T1000 (cell line): ENCODE measurements around the gene KCNMA1.

Experiments used
- DNase-seq: peaks from one replicate; lab custom pipeline; 2025; ENCODE audit warnings: mixed read lengths; lab: John Stamatoyannopoulos, UW

The KCNMA1 gene

DNA sequence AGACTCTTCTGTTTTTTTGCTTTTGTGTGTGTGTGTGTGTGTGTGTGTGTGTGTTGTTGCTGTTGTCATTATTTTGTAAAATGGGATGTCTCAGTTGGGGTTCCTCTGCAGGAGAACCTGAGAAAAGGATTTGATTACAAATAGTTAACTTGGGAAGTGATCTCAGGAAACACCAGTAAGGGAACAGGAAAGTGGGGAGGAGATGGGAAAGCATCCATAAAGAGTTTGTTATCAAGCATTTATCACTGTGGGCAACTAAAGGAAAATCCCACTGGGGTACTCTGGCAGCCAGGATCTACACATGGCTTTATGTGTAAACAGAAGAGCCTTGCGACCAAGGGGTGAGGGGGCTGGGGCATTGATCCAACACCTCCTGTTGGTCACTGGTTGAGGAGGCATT is 485.4 kb downstream of the KCNMA1 start:
- DNase-seq, result no peak

DNA sequence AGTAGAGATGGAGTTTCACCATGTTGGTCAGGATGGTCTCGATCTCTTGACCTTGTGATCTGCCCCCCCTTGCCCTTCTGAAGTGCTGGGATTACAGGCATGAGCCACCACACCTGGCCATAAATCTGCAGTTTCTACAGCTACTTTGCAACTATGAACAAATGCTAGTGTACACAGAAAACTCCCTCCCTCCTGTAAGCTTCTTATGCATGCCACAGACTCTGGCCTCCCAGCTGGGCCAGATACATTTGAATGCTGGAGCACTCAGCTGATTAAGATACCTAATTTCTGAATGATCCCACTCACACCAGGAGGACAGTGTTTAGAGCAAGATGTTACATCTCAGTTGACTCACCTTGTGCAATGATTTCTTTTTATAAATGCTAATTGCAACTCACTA is 486.2 kb downstream of the KCNMA1 start:
- no peak for DNase-seq

DNA sequence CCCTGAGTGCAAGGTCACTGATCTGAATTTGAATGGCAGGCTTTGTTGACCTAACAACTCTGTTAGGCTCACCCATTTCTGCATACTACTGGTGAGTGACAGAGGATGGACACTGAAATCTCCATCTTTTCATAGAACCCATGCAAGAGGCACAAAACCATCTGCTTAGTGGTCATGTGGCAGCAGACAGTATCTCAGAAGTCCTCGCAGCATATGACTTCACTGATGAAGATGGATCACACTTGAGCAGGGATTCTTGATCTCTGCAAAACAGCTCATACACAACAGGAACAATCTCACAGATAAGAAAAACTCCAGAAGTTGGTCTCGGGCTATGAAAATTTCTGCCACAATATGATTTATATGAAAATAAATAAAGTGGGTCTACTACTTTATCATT is 487.9 kb downstream of the KCNMA1 start:
- DNase-seq, result no peak

DNA sequence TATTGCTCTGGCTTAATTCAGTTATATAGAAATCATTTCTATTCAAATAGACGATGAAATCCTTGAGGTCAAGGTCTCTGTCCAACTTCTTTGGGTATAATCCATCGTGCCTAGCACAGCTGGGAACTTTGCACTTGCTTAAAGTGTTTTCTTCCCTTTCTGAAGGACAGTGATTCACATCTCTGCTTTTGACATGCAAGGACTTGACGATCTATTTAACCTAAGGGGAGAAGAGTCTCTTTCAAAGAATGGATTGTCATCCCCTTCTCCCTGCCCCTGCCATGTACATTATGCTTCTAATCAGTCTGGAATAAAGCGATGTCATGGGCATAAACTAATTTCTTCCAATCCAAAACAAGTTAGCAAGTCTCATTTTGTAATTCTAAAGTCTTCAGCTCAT is 488.6 kb downstream of the KCNMA1 start:
- no peak for DNase-seq

DNA sequence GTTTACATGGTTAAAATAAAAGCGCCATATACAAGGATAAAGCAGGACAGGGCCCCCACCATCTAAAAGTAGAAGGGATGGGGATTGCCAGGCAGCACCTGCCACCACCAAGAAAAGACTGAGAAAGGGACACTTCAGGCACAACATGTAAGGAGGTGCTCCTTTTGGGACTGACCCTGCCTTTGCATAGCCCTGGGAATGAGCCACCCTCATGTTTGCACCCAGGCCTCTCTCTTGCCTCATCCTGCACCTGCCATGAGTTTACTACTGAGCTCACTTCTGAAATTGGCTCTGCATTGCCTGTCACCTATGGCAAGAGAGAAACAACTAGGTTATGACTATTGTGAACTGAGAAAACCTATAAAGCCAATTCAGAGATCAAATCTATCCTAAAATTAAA is 489.7 kb downstream of the KCNMA1 start:
- DNase-seq, result no peak

DNA sequence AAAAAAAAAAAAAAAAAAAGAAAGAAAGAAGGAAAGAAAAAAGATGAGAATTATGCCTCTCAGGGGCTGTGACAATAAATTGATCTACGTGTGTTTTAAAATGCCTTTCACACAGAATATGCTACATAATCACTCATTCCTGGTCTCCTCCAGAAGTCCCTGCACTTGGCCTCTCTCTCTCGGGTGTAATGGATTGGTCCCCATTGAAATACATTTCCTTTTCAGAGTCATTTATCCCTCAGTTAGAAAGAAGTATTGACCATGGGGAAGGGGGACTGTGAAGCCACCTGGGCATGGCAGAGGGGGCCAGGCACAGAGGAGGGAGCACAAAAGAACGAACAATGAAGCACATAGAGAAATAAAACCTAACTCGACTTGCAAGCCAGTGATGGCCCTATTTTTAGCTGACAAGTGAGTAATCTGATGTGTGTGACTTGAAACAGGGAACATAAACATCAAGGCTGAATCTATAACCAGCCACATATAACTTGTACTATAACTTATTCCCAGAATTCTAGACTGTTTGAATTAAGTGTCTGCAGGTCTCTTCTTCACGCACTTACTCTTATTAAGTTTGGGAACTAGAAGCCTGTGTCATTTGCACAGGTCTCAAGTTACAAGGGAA is 490.8 kb downstream of the KCNMA1 start:
- DNase-seq, result no peak

DNA sequence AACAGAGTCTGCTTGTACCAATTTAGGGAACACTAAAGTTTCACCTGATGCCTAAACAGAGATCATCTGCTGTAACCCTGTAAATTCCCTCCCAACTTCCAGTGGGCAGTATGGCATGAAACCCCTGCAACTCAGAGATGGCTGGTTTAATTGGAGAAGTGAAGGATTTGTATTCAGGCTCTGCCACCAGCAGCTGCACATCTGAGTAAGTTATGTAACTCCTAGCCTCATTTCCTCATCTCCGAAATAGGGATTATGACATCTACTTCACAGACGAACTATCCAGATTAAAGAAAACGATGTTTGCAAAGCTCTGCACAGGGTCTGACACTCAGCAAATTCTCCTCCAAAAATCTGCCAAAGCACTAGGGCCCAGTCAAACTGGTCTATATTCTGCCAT is 493.0 kb downstream of the KCNMA1 start:
- no peak for DNase-seq

DNA sequence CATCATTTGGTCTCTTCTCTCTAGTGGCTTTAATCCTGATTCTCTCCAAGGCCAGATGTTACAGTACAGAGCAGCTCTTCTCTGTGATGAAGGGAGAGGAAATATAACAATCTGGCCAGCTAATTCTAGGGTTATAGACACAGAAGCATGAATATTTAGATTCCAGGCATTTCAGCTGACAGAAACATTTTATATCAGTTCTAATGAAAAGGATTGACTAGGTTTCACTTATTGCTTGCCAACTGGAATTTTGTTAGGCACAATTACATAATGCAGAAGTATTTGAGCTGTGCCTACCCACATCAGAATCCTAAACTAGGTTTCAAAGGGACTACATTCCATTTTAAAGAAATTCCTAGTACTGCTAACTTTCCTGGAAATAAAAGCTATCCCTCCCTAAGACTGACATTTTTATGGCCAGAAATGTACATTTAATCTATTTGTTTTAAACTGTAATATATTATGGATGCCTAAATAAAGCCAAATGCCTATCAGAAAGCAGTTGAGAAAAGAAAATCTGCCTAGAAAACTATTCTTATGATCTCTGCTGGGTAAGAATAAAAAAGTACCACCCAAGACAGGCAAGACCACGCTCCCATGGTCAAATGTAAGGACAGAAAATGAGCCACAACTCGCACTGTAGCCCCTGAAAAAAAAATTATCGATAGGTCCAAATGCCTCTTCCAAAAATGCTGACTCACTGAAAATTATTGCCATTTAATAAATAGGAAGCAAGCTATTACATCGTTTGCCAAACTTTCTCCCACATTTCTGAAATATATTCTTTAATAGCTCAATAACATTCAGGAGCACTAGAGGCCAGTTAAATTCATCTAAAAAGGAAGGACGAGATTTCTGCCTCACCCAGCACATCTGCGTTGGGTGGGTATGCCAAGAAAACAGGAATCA is 498.1 kb downstream of the KCNMA1 start:
- DNase-seq, result no peak

DNA sequence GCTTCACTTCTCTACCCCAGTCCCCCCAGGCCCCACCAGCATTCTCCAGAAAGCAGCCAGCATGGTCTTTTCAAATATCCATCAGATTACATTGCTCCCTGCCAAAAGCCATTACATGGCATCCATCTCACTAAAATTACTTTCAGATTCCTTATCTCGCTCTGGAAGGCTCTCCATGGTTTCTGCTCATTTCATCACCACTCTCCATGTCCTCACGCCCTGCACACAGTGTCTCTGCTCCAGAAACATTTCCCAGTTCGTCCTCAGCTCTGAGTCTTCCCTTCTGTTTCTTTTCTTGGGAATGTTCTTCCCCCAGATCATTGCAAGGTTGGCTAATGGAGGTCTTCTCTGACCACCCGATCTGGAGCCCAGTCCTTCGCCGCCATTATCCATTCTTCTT is 499.1 kb downstream of the KCNMA1 start:
- no peak for DNase-seq

DNA sequence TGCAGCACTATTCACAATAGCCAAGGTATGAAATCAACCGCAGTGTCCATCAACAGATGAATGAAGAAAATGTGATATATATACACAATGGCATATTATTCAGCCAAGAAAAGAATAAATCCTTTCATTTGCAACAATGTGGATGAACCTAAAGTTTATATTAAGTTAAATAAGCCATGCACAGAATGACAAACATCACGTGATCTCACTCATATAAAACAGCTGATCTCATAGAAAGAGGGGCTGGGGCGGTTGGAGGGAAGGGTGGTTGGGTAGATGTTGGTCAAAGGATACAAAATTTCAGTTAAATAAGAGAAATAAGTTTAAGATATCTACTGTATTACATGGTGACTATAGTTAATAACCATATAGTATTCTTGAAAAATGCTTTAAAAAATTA is 502.1 kb downstream of the KCNMA1 start:
- no peak for DNase-seq

DNA sequence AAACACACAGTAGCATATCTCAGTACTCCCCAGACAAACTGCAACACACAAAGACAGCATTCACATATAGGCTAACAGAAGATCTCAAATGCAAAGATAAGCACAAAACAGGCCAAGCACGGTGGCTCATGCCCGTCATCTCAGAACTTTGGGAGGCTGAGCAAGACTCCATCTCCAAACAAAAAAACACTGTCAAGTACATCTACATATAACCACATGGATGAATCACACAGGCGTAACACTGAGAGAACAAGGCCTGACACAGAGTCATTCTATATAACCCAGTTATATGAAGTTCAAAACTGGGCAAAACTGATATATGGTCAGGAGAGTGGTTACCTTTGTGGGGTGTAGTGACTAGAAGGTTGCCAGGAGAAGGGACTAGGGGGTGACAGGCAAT is 506.4 kb downstream of the KCNMA1 start:
- DNase-seq, result no peak

DNA sequence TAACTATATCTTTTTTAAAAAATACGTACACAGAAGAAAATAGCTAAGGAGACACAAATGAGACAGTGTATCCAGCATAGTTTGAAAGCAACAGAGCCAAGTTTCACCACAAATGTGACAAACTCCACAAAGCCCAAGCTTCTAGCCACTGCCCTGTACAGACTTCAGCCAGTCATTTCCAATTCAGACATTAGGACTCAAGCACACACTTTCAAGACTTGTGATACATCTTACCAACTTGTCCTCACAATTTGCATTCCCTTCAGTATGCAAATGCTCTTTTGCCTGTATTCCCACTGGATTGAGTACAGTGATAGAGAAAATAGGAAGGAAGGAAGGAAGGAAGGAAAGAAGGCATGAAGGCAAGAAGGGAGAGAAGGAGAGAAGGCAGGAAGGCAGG is 510.4 kb downstream of the KCNMA1 start:
- no peak for DNase-seq

DNA sequence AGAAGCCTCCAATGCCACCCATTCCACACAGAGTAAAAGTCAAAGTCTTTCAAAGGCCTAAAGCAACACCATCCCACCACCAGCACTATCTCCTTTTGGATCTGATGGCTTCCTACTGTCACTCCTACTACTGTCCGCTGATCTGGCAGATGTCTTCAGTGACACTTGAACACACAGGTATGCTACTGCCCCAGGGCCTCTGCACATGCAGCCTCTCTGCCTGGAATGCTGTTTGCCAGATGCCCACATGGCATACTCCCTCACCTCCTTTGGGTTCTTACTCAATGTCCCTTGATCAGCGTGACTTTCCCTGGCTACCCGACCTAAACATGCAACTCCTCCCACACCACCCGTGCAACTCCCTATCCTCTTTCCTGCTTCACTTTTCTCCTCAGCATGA is 512.4 kb downstream of the KCNMA1 start:
- DNase-seq, result no peak

DNA sequence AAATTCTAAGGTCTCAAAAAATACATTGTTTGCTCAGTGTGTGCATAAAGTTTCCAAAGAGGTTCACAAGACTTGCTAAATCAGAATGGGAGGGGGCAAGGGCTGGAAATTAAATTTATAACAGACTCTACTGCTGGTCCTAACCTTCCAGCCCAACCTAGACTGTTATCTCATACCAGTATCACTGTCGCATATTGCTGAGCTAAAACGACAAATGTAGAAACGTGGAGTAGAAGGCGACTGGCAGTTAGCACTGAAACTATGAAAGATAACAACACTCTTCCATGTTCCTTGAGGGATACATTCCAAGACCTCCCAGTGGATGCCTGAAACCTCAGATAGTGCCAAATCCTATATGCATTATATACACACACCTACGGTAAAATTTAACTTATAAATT is 514.3 kb downstream of the KCNMA1 start:
- no peak for DNase-seq

DNA sequence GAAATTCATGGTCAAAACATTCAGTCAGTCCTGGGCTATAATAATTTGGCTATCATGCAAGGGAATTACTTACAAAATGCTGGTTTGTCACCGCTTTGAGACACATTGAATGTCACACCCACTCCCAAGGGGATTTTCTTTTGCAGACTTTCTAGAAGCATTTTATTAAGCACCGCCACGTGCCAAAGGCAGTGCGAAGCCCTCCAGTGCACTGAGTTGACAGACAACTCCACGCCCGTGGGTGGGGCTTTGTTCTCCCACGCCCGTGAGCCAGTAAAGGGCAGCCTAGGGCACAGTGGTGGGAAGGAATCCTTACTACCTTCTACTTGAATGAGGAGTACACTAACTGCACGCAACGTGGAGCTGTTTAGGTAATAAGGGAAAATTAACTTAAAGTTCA is 515.8 kb downstream of the KCNMA1 start:
- DNase-seq, result no peak

DNA sequence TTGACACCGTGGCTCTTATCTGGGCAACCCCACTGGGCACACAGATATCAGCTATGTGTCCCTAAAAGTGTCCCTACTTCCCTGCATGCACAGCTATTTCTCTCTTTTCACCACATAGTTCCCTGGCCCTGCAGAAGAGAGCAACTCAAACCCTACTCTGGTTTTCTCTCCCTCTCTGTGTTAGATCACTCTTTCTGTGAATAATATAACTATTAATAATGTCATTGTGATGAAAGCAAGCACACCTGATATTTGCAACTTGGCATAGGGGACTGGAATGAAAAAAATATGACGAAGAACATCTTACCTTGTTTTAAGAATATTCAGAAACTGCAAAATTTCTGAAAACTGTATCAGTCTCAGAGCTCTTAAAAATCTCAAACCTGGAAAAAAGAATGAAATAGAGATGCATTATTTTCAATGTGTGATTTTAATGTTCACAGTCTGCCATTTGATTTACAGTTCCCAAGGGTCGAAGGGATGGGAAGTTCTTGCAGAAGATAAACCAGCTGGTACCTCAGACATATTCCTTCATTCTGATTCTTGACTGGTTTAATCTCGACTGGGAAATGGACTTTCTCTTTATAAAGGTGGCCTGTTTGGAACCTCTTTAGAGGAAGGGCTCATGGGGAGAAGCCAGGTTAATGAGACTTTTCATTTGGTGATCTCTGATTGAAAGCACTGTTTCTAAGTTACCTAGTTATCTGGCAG is 516.8 kb downstream of the KCNMA1 start:
- no peak for DNase-seq

DNA sequence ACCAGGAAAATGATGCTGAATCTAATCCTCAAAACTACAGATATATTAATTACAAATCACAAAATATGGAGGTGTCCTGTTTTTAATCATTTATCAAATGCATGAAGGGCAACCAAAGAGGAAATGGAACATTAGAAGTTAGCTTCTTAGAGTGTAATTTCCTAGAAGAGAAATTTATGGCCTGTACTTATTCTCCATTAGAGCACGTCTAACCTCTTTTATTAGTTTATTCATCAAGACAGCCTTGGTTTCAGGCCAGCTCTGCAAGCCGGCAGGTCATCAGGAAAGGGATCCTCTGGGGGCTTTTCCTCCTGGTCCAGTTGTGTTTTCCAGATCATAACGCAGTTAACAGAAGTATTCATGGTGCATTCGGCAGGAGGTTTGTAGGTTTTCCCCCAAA is 517.6 kb downstream of the KCNMA1 start:
- no peak for DNase-seq

DNA sequence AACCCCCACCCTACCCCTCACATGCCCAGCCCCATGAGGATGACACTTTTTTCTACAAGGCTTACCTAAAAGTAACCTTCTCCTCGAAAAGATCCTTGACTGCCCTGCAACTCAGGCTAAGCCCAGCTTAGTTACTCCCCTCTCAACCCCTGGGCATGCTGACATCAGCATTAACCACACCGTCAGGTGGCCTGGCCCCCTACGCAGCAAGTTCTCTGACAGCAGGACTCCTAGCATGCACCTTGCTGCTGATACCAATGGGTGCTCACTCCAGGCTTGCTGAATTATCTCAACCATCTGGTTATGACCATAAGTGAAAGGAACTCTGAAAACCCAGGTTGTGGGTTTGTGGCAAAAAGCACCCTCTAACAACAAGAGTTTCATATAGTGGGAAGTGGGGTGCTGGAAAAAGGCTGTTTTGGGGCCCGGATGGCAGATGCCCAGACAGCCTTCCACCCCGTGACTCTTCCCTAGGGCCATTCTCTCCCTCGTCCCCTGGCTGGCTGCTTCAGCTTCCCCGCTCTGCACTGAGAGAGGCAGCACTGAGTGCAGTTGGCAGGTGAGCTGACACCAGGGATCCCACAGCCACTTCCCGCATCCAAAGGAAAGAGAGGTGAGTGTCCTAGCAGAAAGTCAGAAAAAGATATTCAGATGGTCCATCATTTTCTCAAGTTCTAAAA is 518.9 kb downstream of the KCNMA1 start:
- no peak for DNase-seq

DNA sequence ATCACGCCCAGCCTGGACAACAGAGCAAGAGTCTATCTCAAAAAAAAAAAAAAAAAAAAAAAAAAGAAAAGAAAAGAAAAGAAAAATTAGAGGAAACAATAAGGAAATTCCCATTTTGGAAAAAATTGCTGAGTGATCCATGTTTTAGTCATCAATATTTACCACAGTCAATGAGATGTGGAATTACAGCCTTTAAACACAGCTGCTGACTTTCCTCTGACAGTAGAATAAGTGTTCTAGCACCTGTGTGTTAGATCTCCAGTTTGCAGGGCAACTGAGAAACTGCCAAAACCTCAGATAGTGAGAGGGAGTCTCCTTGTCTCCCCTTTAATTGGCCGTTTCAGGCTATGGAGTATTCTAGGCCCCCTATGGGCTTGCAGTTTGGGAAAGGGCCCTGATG is 520.1 kb downstream of the KCNMA1 start:
- no peak for DNase-seq

DNA sequence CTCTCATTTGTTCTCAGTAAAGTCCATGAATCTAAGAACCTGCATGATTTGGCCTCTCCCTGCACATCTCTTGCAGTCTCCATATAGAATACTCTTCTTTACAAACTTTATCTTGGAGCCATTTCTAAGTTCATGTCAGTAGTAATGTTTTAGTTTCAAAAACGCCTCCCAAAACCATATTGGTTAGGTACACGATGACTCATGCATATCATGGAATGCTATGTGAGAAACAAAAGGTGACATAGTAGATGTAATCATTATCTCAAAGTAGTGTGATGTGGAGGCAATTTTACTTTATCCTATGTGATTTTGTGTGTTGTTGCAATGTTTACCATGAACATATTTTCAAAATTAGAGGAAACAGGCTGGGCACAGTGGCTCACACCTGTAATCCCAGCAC is 520.7 kb downstream of the KCNMA1 start:
- no peak for DNase-seq

DNA sequence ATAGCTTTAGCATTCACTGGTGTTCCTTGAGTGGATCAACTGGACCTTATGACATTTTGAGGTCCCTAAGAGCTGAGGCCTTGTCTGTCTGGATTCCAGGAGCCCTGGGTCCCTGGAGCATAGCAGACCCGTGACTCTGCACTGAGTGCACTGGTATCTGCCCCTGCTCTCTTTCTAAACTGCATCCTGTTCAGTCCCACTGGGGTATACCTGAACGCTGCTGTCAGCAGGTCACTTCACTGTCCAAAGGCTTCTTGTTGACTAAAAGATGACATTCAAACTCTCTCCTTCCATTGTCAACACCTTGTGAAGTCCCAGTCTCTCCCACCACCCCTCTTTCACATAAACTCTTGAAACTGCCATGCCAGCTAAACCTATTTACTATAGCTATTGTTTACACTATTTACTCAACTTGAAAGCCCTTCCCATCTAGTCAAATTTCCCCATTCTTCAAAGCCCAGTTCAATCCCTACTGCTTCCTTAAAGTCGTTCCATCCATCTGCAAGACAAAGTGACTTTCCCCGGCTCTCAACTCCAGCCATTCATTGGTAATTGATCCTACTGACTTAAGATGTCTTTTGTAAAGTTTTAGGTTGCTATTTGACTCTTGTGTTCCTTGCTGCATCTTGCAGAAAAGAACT is 523.3 kb downstream of the KCNMA1 start:
- DNase-seq, result no peak
